DND-41 (cell line): ENCODE results near the gene PDIA5.
A peak's percentile ranks its signal among the peaks of the same experiment; 100 is the strongest.

Experiments
- ATAC-seq: fragments of 200-7000 bp; cut with Tn5 transposase; 3 replicates; pipeline ENCODE4 v1.9.1; 2021; ENCODE audit warnings: low read depth; ENCODE audit not compliant: insufficient read depth
- DNase-seq: peaks from one replicate; pipeline ENCODE4 v3.0.0-alpha.2; 2020
- H2AFZ ChIP-seq: 2 replicates; pipeline ENCODE4 v1.6.0; 2012; ENCODE audit warnings: low read depth, low read length
- H3K27ac ChIP-seq: 2 replicates; pipeline ENCODE4 v1.5.1; 2012; ENCODE audit warnings: low read length, inconsistent platforms
- H3K27me3 ChIP-seq: fragments of 200-600 bp; sonication (generic); 2 replicates; pipeline ENCODE4 v1.6.0; 2012; ENCODE audit warnings: low read length, mild to moderate bottlenecking, inconsistent platforms; ENCODE audit not compliant: insufficient read depth, poor library complexity
- H3K36me3 ChIP-seq: 2 replicates; pipeline ENCODE4 v1.5.1; 2012; ENCODE audit warnings: low read length, inconsistent platforms; ENCODE audit not compliant: insufficient read depth
- H3K4me1 ChIP-seq: 2 replicates; pipeline ENCODE4 v1.5.1; 2012; ENCODE audit warnings: mild to moderate bottlenecking, low read length; ENCODE audit not compliant: insufficient read depth
- H3K4me2 ChIP-seq: 2 replicates; pipeline ENCODE4 v1.6.0; 2012; ENCODE audit warnings: mild to moderate bottlenecking, moderate library complexity, low read length, inconsistent platforms; ENCODE audit not compliant: insufficient read depth
- H3K4me3 ChIP-seq, 2 experiments: fragments of 200-600 bp in 1 of 2; shearing (Covaris generic) in 1 of 2; 2 replicates each; pipeline ENCODE4 v1.5.1; 2012 to 2016; ENCODE audit warnings: inconsistent platforms in 2 of 2, low read length in 2 of 2, mild to moderate bottlenecking in 2 of 2, low read depth in 1 of 2, moderate library complexity in 1 of 2
- H3K79me2 ChIP-seq: 2 replicates; pipeline ENCODE4 v1.6.0; 2012; ENCODE audit warnings: low read length, inconsistent platforms; ENCODE audit not compliant: insufficient read depth
- H3K9ac ChIP-seq: 2 replicates; pipeline ENCODE4 v1.6.0; 2012; ENCODE audit warnings: low read depth, mild to moderate bottlenecking, inconsistent platforms, low read length, moderate library complexity
- H3K9me3 ChIP-seq: 2 replicates; pipeline ENCODE4 v1.5.1; 2012; ENCODE audit warnings: low read length, moderate library complexity, mild to moderate bottlenecking, inconsistent platforms; ENCODE audit not compliant: insufficient read depth, severe bottlenecking
- H4K20me1 ChIP-seq: 2 replicates; pipeline ENCODE4 v1.6.0; 2012; ENCODE audit warnings: low read length; ENCODE audit not compliant: insufficient read depth
- CTCF ChIP-seq: IDR thresholded peaks from 2 replicates; pipeline ENCODE4 v1.5.1; 2012; ENCODE audit warnings: borderline replicate concordance, low read length, moderate library complexity, mild to moderate bottlenecking; ENCODE audit not compliant: poor library complexity, severe bottlenecking; ENCODE audit errors: extremely low read depth
- EZH2 ChIP-seq: IDR thresholded peaks from 3 replicates; pipeline ENCODE4 v1.6.1; 2012; ENCODE audit warnings: borderline replicate concordance, low read depth, mild to moderate bottlenecking, moderate library complexity, low read length, inconsistent platforms; ENCODE audit not compliant: severe bottlenecking

PDIA5 gene

GRCh38 chr3:123066896-123067688 is at the start of gene PDIA5:
PDIA5 (plus strand) TSS chr3:123067025; CDS start chr3:123067165, 140 bp downstream.
- Histone ChIP-seq H3K36me3 (no peaks in the 10 kb centered on the region), H2AFZ (peak within 1 kb of the TSS; percentile 84), H3K9ac (peak within 1 kb of the TSS; percentile 65), H3K27me3 (no peaks in the 10 kb centered on the region), H3K27ac (peak within 1 kb of the TSS; percentile 35), H3K4me2 (peak within 1 kb of the TSS; percentile 93), H3K4me3 (peak within 1 kb of the TSS; percentile 68 to 95), H3K4me1 (peaks cover 43% of the 10 kb centered on the region), H3K9me3 (no peaks in the 10 kb centered on the region), H4K20me1 (peaks cover 27% of the 10 kb centered on the region; the same call in 1 of the 2 replicates), H3K79me2 (peaks cover 37% of the 10 kb centered on the region)
- DNase-seq (peak; percentile 88), ATAC-seq (peak; percentile 88)
- TF ChIP-seq EZH2 (no peak), CTCF (no peak)

GRCh38 chr3:123018683-123019082 is 48.1 kb upstream of the PDIA5 start:
- no peaks in the 10 kb centered on the region for H3K36me3 ChIP-seq
- H3K4me1 ChIP-seq: no peaks in the 10 kb centered on the region
- H3K9me3 ChIP-seq: no peaks in the 10 kb centered on the region
- no peak overlapping the region for H3K9ac ChIP-seq
- TF ChIP-seq EZH2: no peak
- no peak for TF ChIP-seq CTCF
- H3K27me3 ChIP-seq: peaks cover 31% of the 10 kb centered on the region
- no peaks in the 10 kb centered on the region for H3K79me2 ChIP-seq
- no peak overlapping the region for H3K27ac ChIP-seq
- no peak overlapping the region for H3K4me3 ChIP-seq
- DNase-seq (no peak), ATAC-seq (no peak)
- no peak overlapping the region for H2AFZ ChIP-seq
- H3K4me2 ChIP-seq: no peak overlapping the region
- no peaks in the 10 kb centered on the region for H4K20me1 ChIP-seq

- Histone ChIP-seq H4K20me1 (no peaks in the 10 kb centered on the region), H3K4me2 (no peak overlapping the region), H3K27ac (no peak overlapping the region), H3K4me1 (no peaks in the 10 kb centered on the region), H3K4me3 (no peak overlapping the region), H3K9ac (no peak overlapping the region), H3K9me3 (no peaks in the 10 kb centered on the region), H3K27me3 (peaks cover 32% of the 10 kb centered on the region), H2AFZ (no peak overlapping the region), H3K79me2 (no peaks in the 10 kb centered on the region), H3K36me3 (no peaks in the 10 kb centered on the region)
- TF ChIP-seq CTCF: no peak
- TF ChIP-seq EZH2: no peak
- no peak for ATAC-seq
- DNase-seq: no peak
These were observed 47.7 kb upstream of the PDIA5 start for GRCh38 chr3:123019161-123019560.
